SIG-M5 (cell line): ENCODE measurements around the gene MRPL57.
"Not testable (repeated sequence)": the region's sequence is repeated elsewhere in the genome, so short reads cannot be mapped to it uniquely, and the experiment has no call there.

Source experiments
- DNase-seq: peaks from one replicate; lab custom pipeline; 2025; lab: John Stamatoyannopoulos, UW

MRPL57 gene

DNA sequence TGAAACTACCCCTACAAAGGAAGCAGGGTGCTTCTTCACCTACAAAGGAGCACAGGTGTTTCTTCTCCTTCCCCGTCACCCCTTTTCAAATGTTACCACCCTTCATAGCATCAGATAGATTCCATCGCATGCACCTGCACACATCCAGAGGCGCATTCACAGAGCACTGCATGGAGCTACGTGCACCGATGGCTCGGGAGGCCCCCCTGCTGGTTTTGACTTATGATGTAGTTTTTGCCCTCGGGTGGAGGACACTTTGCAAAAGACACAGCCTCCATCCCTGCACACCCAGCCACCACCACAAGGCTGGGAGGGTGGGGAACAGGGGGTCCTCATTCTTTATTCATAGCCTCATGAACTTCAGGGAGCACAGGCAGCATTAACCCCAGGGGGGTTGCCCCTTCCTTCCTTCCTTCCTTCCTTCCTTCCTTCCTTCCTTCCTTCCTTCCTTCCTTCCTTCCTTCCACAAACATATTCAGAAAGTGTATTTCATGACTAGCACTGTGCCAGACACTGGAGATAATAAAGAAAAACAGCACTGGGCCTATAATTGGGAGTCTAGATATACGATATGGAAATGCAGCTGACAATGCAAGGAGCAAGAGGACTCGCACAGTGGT lies 21.3 kb downstream of the MRPL57 start:
- not testable (repeated sequence) for DNase-seq

- DNase-seq, result not testable (repeated sequence)
These were observed 21.9 kb downstream of the MRPL57 start for GRCh38 chr13:21198391-21198790.

DNA sequence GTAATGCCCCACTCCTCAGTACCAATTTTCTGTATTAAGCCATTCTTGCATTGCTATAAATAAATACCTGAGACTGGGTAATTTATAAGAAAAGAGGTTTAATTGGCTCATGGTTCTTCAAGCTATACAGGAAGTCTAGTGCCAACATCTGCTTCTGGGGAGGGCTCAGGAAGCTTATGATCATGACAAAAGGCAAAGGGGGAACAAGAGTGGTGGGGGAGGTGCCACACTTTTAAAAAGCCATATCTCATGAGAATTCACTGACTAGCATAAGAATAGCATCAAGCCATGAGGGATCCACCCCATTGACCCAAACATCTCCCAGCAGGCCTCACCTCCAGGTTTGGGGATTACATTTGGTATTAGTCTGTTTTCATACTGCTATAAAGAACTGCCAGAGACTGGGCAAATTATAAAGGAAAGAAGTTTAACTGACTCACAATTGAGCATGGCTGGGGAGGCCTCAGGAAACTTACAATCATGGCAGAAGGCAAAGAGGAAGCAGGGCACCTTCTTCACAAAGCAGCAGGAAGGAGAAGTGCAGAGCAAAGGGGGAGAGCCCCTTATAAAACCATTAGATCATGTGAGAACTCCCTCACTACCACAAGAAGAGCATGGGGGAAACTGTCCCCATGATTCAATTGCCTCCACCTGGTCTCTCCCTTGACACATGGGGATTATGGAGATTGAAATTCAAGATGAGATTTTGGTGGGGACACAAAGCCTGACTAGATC lies 25.2 kb downstream of the MRPL57 start:
- not testable (repeated sequence) for DNase-seq

DNA sequence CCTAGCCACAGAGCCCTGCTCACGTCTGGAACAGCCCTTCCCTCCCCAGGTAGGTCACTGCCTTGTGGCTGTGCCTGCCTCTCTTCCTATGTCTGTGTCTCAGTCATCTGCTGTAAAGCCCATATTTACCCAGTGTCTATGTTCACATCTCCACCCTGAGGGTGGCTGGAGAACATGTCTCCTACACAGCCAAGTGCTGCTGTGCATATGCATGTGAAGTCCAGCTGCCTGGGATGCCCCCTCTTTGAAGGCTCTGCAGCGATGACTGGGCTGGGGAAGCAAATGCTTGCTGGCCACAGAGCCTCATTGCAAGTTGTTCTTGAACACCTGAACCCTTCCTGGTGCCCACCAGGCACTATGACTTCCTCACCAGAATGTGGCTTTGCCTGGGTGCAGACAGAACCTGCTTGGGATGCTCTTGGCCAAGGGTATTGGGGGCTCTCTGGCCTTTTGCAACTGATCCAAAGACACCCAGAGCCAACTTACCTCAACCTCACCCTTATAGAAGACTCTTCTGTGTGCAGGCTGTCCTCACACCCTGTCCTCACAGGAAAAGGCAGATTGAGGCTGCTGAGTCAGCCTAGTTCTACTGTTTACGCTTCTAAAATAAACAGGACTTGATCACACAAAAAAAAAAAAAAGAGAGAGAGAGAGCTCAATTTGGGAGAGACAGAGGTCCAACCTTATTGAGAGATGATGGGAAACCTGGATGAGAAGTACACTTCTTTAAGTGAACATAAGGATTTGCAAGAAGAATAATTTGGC lies 26.5 kb downstream of the MRPL57 start:
- DNase-seq, result no peak

DNA sequence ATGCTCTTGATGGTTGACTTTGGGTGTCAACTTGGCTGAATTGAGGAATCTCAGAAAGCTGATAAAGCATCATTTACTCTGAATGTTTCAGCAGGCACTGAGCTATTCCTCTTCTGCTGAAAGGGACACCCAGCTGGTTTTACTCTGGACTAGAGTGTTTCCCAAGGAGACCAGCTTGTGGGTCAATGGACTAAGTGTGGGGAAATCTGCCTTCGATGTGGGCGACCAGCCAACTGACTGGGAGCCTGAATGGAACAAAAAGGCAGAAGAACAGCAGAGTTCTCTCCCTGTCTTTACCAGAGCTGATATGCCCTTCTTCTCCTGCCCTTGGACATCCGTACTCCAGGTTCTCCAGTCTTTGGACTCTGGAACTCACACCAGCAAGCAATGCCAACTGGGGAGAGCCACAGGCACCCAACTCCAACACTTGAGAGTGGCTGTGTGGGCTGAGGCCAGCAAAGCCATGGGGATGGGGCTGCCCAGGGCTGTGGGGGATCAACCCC lies 32.2 kb downstream of the MRPL57 start:
- DNase-seq, result no peak

DNA sequence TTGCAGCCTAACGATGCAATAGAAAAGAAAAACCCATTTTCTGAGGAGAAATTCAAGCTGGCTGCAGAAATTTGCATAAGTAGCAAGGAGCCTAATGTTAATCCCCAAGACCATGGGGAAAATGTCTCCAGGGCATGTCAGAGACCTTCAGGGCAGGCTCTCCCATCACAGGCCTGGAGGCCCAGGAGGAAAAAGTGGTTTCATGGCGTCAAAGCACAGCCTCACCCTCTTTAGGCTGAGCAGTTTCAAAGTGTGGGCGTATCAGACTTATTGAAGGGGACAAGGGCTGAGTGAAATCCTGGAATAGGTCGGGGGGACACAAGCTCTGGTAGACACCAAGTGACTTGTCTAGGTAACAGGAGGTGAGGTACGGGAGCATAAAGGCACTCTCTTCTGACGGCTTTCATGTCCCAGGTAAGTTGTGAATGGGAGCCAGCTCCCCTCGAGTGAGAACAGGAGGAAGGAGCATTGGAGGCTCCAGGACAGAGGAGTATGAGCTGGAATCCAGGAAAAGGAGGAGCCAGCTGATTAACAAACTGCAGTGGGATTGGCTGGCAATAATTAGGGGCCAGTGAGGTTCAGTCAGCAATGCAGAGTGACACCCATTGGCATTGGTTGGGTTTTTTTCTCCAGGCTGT lies 35.8 kb downstream of the MRPL57 start:
- no peak for DNase-seq

GRCh38 chr13:21215419-21215818 lies 39.0 kb downstream of the MRPL57 start:
- DNase-seq, result not testable (repeated sequence)

DNA sequence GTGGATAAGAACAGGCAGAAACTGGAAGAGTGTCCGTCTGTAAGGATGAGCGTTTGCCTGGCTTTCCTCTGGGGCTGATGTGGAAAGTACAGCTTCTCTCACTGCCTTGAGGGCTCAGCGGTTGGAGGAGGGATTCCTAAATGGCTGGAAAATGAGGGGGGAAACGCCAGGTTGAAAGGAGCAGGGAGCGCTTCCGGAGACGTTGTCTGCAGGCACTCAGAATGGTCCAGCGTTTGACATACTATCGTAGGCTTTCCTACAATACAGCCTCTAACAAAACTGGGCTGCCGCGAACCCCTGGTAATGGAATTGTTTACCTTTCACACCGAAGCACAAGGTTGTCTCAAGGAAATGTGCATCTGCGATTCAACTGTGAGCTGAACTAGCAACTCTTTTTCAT lies 39.9 kb downstream of the MRPL57 start:
- DNase-seq, result no peak

DNA sequence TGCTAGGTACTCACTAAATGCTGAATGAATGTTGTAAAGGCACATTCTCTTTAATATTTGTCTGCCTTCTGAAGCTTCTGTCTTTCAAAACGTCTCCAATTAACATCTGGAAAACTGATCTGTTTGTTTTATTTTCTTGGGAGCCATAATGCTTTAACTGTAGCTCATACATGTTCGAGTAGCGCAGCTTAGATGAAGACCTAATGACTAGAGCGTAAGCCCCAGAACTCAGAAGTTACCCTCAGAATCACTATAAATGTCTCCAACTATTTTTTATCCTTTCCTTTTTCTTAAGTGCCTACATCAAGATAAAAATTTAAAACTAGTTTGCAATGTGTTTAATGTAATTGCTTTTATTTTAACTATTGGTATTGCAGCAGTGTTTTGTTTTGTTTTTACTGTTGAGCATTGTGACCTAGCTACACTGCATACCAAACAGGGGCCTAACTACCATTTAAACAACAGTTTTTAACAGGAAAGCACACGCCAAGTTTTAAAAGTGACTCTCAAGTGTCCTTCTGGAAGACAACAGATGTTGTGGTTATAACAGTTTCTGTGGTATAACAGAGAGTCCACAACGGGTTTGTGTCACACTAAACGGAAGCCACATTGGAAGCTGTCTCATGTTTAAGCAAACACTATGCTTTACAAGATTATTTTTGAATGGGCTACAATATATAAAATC lies 42.0 kb downstream of the MRPL57 start:
- peak; percentile 80 for DNase-seq

- DNase-seq, result no peak
These were observed 42.6 kb downstream of the MRPL57 start for GRCh38 chr13:21219036-21219381.

DNA sequence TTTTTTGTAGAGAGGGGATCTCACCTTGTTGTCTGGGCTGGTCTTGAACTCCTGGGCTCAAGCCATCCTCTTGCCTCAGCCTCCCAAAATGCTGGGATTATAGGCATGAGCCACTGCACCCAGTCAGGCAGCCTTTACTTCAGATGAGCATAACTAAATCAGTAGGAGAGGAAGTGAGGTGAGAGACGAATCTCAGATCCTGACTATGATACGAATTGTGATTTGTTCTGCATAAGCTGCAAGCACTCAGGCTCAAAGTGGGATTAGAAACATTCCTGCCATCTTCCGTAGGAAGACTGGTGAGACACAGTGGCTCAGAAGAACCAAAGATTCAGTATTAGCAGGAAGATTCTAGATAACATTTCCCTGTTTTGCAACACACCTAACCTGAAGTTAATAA lies 43.3 kb downstream of the MRPL57 start:
- DNase-seq, result not testable (repeated sequence)

DNA sequence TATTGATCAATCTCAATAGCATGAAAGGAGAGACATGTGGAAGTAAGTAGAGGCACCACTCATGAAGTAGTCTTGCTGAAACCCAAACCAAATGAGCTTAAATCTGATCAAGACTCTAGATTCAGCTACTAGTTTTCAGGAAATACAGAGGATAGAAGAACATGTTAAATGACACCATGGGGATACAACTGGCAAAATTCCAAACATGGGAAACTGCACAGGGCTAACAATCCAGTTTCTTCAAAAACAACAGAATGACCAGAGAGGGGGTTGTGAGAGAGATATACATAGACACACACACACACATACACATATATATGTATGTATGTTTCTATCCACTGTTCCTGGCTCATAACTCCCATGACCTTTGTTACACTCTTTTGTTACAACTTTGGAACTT lies 44.8 kb downstream of the MRPL57 start:
- DNase-seq, result no peak

GRCh38 chr13:21225082-21225481 lies 48.6 kb downstream of the MRPL57 start:
- no peak for DNase-seq

DNA sequence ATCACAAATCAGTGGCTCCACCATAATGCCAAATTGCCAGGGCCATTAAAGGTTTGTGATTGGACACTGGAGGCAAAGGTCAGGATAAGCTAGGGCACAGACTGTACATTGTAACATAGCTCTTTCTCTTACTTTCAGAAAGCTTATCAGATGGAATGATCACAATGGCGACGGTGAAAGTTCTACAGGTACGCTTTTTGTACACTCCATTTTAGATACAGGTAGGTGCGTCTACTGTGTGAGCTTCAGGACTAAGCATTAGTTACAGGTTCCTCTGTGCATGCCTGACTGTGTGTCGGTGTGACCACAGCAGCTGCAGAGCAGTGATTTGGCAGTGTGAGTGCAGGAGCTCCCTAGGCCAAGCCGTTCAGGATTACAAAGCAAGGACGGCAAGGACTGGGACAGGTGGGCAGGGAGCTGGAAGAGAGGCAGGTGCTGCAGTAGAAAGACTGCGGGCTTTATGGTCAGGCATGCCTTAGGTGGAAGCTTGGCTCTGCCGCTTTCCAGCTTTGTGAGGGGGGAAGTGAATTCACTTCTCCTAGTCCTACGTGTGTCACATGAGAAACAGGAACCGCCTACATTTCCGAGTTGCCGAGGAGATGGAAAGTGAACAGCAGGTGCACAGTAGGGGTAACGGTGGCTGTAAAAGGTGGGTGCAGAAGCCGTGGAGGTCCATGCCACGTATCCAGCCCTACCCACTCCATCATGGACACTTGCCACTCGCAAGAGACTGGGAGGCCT lies 49.6 kb downstream of the MRPL57 start:
- DNase-seq, result no peak

DNA sequence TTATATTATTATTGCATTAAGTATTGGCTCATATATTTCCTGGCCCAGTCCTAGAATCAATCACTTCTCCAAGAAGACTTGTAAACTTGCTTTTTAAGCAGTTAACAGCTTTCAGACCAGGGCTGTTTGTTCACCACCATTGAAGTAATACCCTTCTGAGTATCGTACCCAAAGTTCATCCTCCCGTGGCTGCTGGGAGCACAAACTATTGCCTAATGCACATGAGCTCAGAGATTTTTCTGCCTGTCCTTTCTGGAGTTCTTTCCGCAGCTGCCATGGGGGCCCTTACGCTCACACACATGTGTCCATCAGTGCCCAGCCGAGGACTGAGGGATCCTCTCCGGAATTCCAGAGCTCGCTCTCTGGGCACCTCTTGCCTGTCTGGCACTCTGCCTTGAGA lies 51.5 kb downstream of the MRPL57 start:
- DNase-seq, result no peak
